Measurements from ENCODE around the gene SGMS1. TPM values are rescaled to one million over a fixed set of nuclear protein-coding genes. Genes with fewer than 3 reads are reported as not detected.

The SGMS1 gene
- total and polyA plus RNA-seq, 2 experiments from 2014 or later, result 15.0 to 34.7 TPM

- no peak for ATAC-seq
- H3K9me3 Mint-ChIP-seq, result no peaks in the 10 kb centered on the region
- H3K36me3 Mint-ChIP-seq (ENCODE audit: low read depth), result peaks cover 11% of the 10 kb centered on the region; the same call in 2 of the 3 replicates
Observed at GRCh38 chr10:50381642-50382041, 242.1 kb downstream of the SGMS1 start.

More at GRCh38 chr10:50381642-50382041, 242.1 kb downstream of the SGMS1 start:
- peaks cover 30% of the 10 kb centered on the region for H3K4me1 Mint-ChIP-seq
- no peaks in the 10 kb centered on the region for H4K20me1 ChIP-seq (replicated peaks; ENCODE audit: insufficient read depth)
- DNase-seq (ENCODE audit: low spot score), result no peak
- no peaks in the 10 kb centered on the region for H3K36me3 ChIP-seq (ENCODE audit: insufficient read depth)
- no peak overlapping the region for H3K27ac ChIP-seq (ENCODE audit: low read depth)
- H2AFZ ChIP-seq, result no peak overlapping the region
- H3K27me3 Mint-ChIP-seq (ENCODE audit: insufficient read depth, low read depth, poor library complexity), result no peaks in the 10 kb centered on the region
- H3K4me1 ChIP-seq (ENCODE audit: insufficient read depth), result peaks cover 37% of the 10 kb centered on the region
- TF ChIP-seq REST (IDR thresholded peaks at IDR 0.05; ENCODE audit: unreplicated experiment) (no peak), STAT1 (IDR thresholded peaks at IDR 0.05; ENCODE audit: unreplicated experiment) (no peak), CREB1 (CRISPR knock-in tag; IDR thresholded peaks at IDR 0.05; ENCODE audit: low read depth) (no peak), ZNF114 (CRISPR knock-in tag; IDR thresholded peaks at IDR 0.05) (no peak), EZH2 (IDR thresholded peaks at IDR 0.05; ENCODE audit: low read depth, unreplicated experiment) (no peak), POLR2AphosphoS5 (IDR thresholded peaks at IDR 0.05; ENCODE audit: low read depth) (no peak), ZNF462 (CRISPR knock-in tag; IDR thresholded peaks at IDR 0.05) (no peak), NANOG (IDR thresholded peaks at IDR 0.05; ENCODE audit: borderline replicate concordance) (no peak), JUNB (IDR thresholded peaks at IDR 0.05; ENCODE audit: unreplicated experiment) (no peak)
- H3K79me2 ChIP-seq (replicated peaks; ENCODE audit: insufficient read depth), result no peaks in the 10 kb centered on the region
- no peak overlapping the region for H3K27ac Mint-ChIP-seq
- no peaks in the 10 kb centered on the region for H3K9me2 ChIP-seq (ENCODE audit: insufficient read depth)
- no peak overlapping the region for H3K4me3 ChIP-seq
- H3F3A ChIP-seq (replicated peaks; ENCODE audit: low read depth), result no peaks in the 10 kb centered on the region
- H3K4me3 Mint-ChIP-seq, result no peak overlapping the region
- no peaks in the 10 kb centered on the region for H3K27me3 ChIP-seq (ENCODE audit: insufficient read depth)
- no peak overlapping the region for H3K4me2 ChIP-seq
